Panc1 (cell line): ENCODE data around the gene LMNTD2.

ENCODE experiments used
- CTCF ChIP-seq: fragments of 450-650 bp; IDR thresholded peaks from 2 replicates; pipeline ENCODE4 v1.5.1; 2017; ENCODE audit warnings: mild to moderate bottlenecking
- POLR2AphosphoS5 ChIP-seq: IDR thresholded peaks from 2 replicates; pipeline ENCODE4 v1.6.1; 2012; ENCODE audit warnings: mild to moderate bottlenecking, low read depth, low read length, moderate library complexity
- TCF7L2 ChIP-seq: IDR thresholded peaks from 2 replicates; pipeline ENCODE4 v1.6.1; 2011; ENCODE audit warnings: mild to moderate bottlenecking, low read depth, low read length, inconsistent platforms

DNA sequence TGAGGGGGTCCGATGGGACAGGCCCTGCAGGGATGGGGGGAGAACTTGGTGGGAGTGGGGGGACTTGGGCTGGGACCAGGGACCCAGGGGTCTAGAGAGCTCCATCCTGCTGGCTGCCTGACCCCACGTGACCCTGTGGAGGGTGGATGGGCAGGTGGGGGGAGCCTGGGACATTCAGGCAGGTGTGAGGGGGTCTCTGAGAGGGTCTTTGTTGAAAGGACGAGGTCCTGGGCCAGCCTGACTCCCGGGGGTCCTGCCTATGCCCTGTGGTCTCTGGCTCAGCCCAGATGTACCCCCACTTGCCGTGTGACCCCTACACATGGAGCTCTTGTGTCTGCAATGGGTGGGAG lies 15.7 kb downstream of the LMNTD2 start:
- TF ChIP-seq TCF7L2 (no peak), CTCF (no peak), POLR2AphosphoS5 (no peak)
